G401 (cell line): ENCODE measurements around the gene CIAO2A. TPM values are rescaled to one million over a fixed set of nuclear protein-coding genes. Genes with fewer than 3 reads are reported as not detected.
"Not testable (repeated sequence)": the region's sequence is repeated elsewhere in the genome, so short reads cannot be mapped to it uniquely, and the experiment has no call there.

ENCODE experiments used
- DNase-seq: peaks from one replicate; pipeline ENCODE4 v3.0.0-alpha.2; 2015; ENCODE audit warnings: low spot score
- in situ Hi-C: cut with HindIII; loops from 2 replicates; pipeline ENCODE4 v1.10.0; 2016; ENCODE audit warnings: low sequenced_read_pairs, mixed read lengths
- total RNA-seq: library from RNA; depleted of rRNA; stranded (reverse); fragments of >200 nt; shearing (Covaris generic); gene quantifications from 2 replicates; pipeline ENCODE4 v1.2.3, GENCODE V29; 2014; rRNA removed

CIAO2A gene
- 233 and 242 TPM in 2 replicates for total RNA-seq

- in situ Hi-C loops = no loop called here
- peak; percentile 99 for DNase-seq
These were observed at the start of gene CIAO2A for GRCh38 chr15:64093627-64094417. CIAO2A (minus strand) TSS chr15:64093838; CDS start chr15:64093768, 70 bp downstream.

GRCh38 chr15:64143276-64143675 is 49.6 kb upstream of the CIAO2A start:
- no peak for DNase-seq
- in situ Hi-C loops = no loop called here

- in situ Hi-C loops = no loop called here
- no peak for DNase-seq
These were observed 48.3 kb upstream of the CIAO2A start for GRCh38 chr15:64141798-64142512.

- DNase-seq = no peak
- in situ Hi-C loops = no loop called here
These were observed 44.8 kb upstream of the CIAO2A start for GRCh38 chr15:64138331-64138941.

GRCh38 chr15:64137226-64137833 is 43.7 kb upstream of the CIAO2A start:
- in situ Hi-C loops = no loop called here
- DNase-seq = no peak

GRCh38 chr15:64136347-64136746 is 42.7 kb upstream of the CIAO2A start:
- no peak for DNase-seq
- in situ Hi-C loops = no loop called here

- in situ Hi-C loops = no loop called here
- DNase-seq = peak; percentile 60
These were observed 40.7 kb upstream of the CIAO2A start for GRCh38 chr15:64134345-64134829.

- in situ Hi-C loops = no loop called here
- no peak for DNase-seq
These were observed 40.1 kb upstream of the CIAO2A start for GRCh38 chr15:64133623-64134344.

GRCh38 chr15:64132217-64132616 is 38.6 kb upstream of the CIAO2A start:
- no peak for DNase-seq
- in situ Hi-C loops = no loop called here

- in situ Hi-C loops = no loop called here
- no peak for DNase-seq
These were observed 37.9 kb upstream of the CIAO2A start for GRCh38 chr15:64131547-64131946.

- DNase-seq = no peak
- in situ Hi-C loops = no loop called here
These were observed 36.5 kb upstream of the CIAO2A start for GRCh38 chr15:64130159-64130558.

- no peak for DNase-seq
- in situ Hi-C loops = no loop called here
These were observed 34.1 kb upstream of the CIAO2A start for GRCh38 chr15:64127521-64128270.

- in situ Hi-C loops = no loop called here
These were observed 32.3 kb upstream of the CIAO2A start for GRCh38 chr15:64125978-64126377.

GRCh38 chr15:64122936-64123351 is 29.3 kb upstream of the CIAO2A start:
- DNase-seq = no peak
- in situ Hi-C loops = no loop called here

More at GRCh38 chr15:64125978-64126377, 32.3 kb upstream of the CIAO2A start:
- DNase-seq = no peak

GRCh38 chr15:64122444-64122843 is 28.8 kb upstream of the CIAO2A start:
- in situ Hi-C loops = no loop called here
- no peak for DNase-seq

- in situ Hi-C loops = no loop called here
- no peak for DNase-seq
These were observed 28.0 kb upstream of the CIAO2A start for GRCh38 chr15:64121614-64122013.

- in situ Hi-C loops = not testable (repeated sequence)
These were observed 26.7 kb upstream of the CIAO2A start for GRCh38 chr15:64120322-64120721.

GRCh38 chr15:64117759-64118487 is 24.3 kb upstream of the CIAO2A start:
- in situ Hi-C loops = no loop called here
- no peak for DNase-seq

More at GRCh38 chr15:64120322-64120721, 26.7 kb upstream of the CIAO2A start:
- DNase-seq = not testable (repeated sequence)
